WTC11 (cell line): ENCODE results near the gene PDSS1. TPM values are rescaled to one million over a fixed set of nuclear protein-coding genes. Genes with fewer than 3 reads are reported as not detected.

Experiments
- ATAC-seq: fragments of 200-7000 bp; cut with Tn5 transposase; 2 replicates; pipeline ENCODE4 v1.10.0; 2021; ENCODE audit warnings: mild to moderate bottlenecking, moderate library complexity
- CTCF ChIA-PET: fragments of 300-600 bp; sonication (Branson Sonifier 250); formaldehyde crosslinking; loops from one replicate; lab custom pipeline; 2021; ENCODE audit warnings: antibody characterized with exemption; lab: Charles Lee
- POLR2A ChIA-PET: fragments of 350-600 bp; sonication (Branson Sonifier 250); formaldehyde crosslinking; loops from one replicate; lab custom pipeline; 2021; ENCODE audit warnings: antibody characterized with exemption; lab: Charles Lee
- DNase-seq: peaks from one replicate; pipeline ENCODE4 v3.0.0; 2021; ENCODE audit warnings: low spot score
- H3K27ac Mint-ChIP-seq: 2 replicates; pipeline ENCODE4 v1.8.0; 2021; ENCODE audit warnings: mixed read lengths
- H3K27me3 Mint-ChIP-seq: 2 replicates; pipeline ENCODE4 v1.8.0; 2021; ENCODE audit warnings: low read depth, mild to moderate bottlenecking, moderate library complexity, mixed read lengths
- H3K36me3 Mint-ChIP-seq: 2 replicates; pipeline ENCODE4 v1.8.0; 2021; ENCODE audit warnings: mixed read lengths
- H3K4me1 Mint-ChIP-seq: 2 replicates; pipeline ENCODE4 v1.8.0; 2022; ENCODE audit warnings: mixed read lengths
- H3K4me3 Mint-ChIP-seq: 2 replicates; pipeline ENCODE4 v1.8.0; 2021; ENCODE audit warnings: mild to moderate bottlenecking, moderate library complexity, mixed read lengths
- H3K9me3 Mint-ChIP-seq: 2 replicates; pipeline ENCODE4 v1.8.0; 2021; ENCODE audit warnings: mixed read lengths
- ATF1 ChIP-seq: sonication (generic); formaldehyde crosslinking; IDR thresholded peaks from 2 replicates; pipeline ENCODE4 v1.8.1; 2023; ENCODE audit warnings: mild to moderate bottlenecking, moderate library complexity, missing genetic modification reagents
- ATF3 ChIP-seq: sonication (generic); formaldehyde crosslinking; conservative IDR thresholded peaks from 2 replicates; pipeline ENCODE4 v1.8.1; 2022; ENCODE audit warnings: mild to moderate bottlenecking, missing genetic modification reagents
- ATF6 ChIP-seq: sonication (generic); formaldehyde crosslinking; IDR thresholded peaks from 2 replicates; pipeline ENCODE4 v1.8.1; 2023; ENCODE audit warnings: mild to moderate bottlenecking, missing genetic modification reagents
- CTCF ChIP-seq: fragments of 200-600 bp; IDR thresholded peaks from 2 replicates; pipeline ENCODE4 v1.8.0; 2022; ENCODE audit warnings: antibody characterized with exemption
- ESRRA ChIP-seq: sonication (generic); formaldehyde crosslinking; IDR thresholded peaks from 2 replicates; pipeline ENCODE4 v1.8.1; 2022; ENCODE audit warnings: mild to moderate bottlenecking, missing genetic modification reagents, borderline replicate concordance
- GRHL2 ChIP-seq: fragments of 250-450 bp; sonication (Bioruptor Pico); IDR thresholded peaks from 2 replicates; pipeline ENCODE4 v1.8.0; 2022; ENCODE audit warnings: mild to moderate bottlenecking, moderate library complexity; ENCODE audit not compliant: insufficient replicate concordance, severe bottlenecking
- GTF2I ChIP-seq: fragments of 250-450 bp; sonication (Bioruptor Pico); conservative IDR thresholded peaks from 2 replicates; pipeline ENCODE4 v1.4.0; 2021; ENCODE audit warnings: mild to moderate bottlenecking
- IRF2 ChIP-seq: sonication (generic); formaldehyde crosslinking; IDR thresholded peaks from 2 replicates; pipeline ENCODE4 v1.8.0; 2022; ENCODE audit warnings: low read depth, missing genetic modification reagents, borderline replicate concordance
- JAZF1 ChIP-seq: fragments of 250-450 bp; sonication (Bioruptor Pico); IDR thresholded peaks from 2 replicates; pipeline ENCODE4 v1.9.0; 2021; ENCODE audit warnings: moderate library complexity, mild to moderate bottlenecking, inconsistent platforms
- MYBL2 ChIP-seq: sonication (generic); formaldehyde crosslinking; IDR thresholded peaks from 2 replicates; pipeline ENCODE4 v1.8.1; 2023; ENCODE audit warnings: mild to moderate bottlenecking, moderate library complexity, missing genetic modification reagents
- NFATC4 ChIP-seq: fragments of 250-450 bp; sonication (Bioruptor Pico); IDR thresholded peaks from 2 replicates; pipeline ENCODE4 v1.9.0; 2021; ENCODE audit warnings: mild to moderate bottlenecking
- NFE2L1 ChIP-seq: sonication (generic); formaldehyde crosslinking; IDR thresholded peaks from 2 replicates; pipeline ENCODE4 v1.8.1; 2023; ENCODE audit warnings: missing genetic modification reagents
- OVOL2 ChIP-seq: fragments of 250-450 bp; sonication (Bioruptor Pico); IDR thresholded peaks from 2 replicates; pipeline ENCODE4 v1.9.0; 2021; ENCODE audit warnings: mild to moderate bottlenecking, borderline replicate concordance
- PRDM15 ChIP-seq: sonication (generic); formaldehyde crosslinking; IDR thresholded peaks from 2 replicates; pipeline ENCODE4 v1.8.0; 2022; ENCODE audit warnings: missing genetic modification reagents
- SMAD3 ChIP-seq: sonication (generic); formaldehyde crosslinking; IDR thresholded peaks from 2 replicates; pipeline ENCODE4 v1.8.0; 2022; ENCODE audit warnings: missing genetic modification reagents, mild to moderate bottlenecking, borderline replicate concordance
- ZNF121 ChIP-seq: sonication (generic); formaldehyde crosslinking; IDR thresholded peaks from 2 replicates; pipeline ENCODE4 v1.8.0; 2023; ENCODE audit warnings: missing genetic modification reagents
- ZNF281 ChIP-seq: sonication (generic); formaldehyde crosslinking; IDR thresholded peaks from 2 replicates; pipeline ENCODE4 v1.8.0; 2023; ENCODE audit warnings: mild to moderate bottlenecking, missing genetic modification reagents
- ZNF423 ChIP-seq: fragments of 250-450 bp; sonication (Bioruptor Pico); IDR thresholded peaks from 2 replicates; pipeline ENCODE4 v2.1.2; 2022; ENCODE audit warnings: mild to moderate bottlenecking, moderate library complexity
- total RNA-seq: library from RNA; stranded (reverse); gene quantifications from 3 replicates; pipeline ENCODE4 v1.2.3, GENCODE V29; 2021
- TF ChIP-seq, protein P1 (sequence below): sonication (generic); formaldehyde crosslinking; IDR thresholded peaks from 2 replicates; pipeline ENCODE4 v1.8.1; 2022; ENCODE audit warnings: mild to moderate bottlenecking, moderate library complexity, missing genetic modification reagents
- TF ChIP-seq, protein P2 (sequence below): sonication (generic); formaldehyde crosslinking; IDR thresholded peaks from 2 replicates; pipeline ENCODE4 v1.8.1; 2023; ENCODE audit warnings: mild to moderate bottlenecking, moderate library complexity, missing genetic modification reagents

Gene PDSS1
- total RNA-seq, 1 experiment from 2014 or later = 13.6 TPM

DNA sequence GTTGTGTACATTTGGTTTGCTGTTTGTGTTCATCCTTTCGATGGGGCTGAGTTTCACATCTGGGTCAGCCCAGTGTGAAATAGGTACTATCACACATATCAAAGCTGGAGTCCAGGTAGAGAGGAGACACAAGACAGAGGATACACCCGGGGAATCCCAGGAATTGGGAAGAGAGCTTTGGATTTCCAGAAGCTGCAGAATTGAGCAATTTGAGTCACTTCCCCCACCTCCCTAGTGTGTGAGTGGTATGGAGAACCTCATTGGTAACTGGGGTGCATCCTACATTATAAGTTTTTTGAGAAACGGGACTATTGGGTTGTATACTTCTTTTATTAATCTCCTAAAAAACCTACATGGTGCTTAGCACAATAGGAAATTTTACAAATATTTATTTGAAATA lies 12.1 kb upstream of the PDSS1 start (continued):
- TF ChIP-seq NFATC4 (no peak), ZNF121 (CRISPR knock-in tag) (no peak)

- no peaks in the 10 kb centered on the region for H3K36me3 Mint-ChIP-seq
- ChIA-PET CTCF (no interaction called here), POLR2A (no interaction called here)
- H3K27me3 Mint-ChIP-seq = peaks cover 5% of the 10 kb centered on the region; the same call in 1 of the 2 replicates
- no peak for TF ChIP-seq ZNF423 (CRISPR knock-in tag)
- no peak for TF ChIP-seq CTCF
- TF ChIP-seq ATF1 (CRISPR knock-in tag) = no peak
- TF ChIP-seq, protein P1, sequence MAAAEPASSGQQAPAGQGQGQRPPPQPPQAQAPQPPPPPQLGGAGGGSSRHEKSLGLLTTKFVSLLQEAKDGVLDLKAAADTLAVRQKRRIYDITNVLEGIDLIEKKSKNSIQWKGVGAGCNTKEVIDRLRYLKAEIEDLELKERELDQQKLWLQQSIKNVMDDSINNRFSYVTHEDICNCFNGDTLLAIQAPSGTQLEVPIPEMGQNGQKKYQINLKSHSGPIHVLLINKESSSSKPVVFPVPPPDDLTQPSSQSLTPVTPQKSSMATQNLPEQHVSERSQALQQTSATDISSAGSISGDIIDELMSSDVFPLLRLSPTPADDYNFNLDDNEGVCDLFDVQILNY (CRISPR knock-in tag) = no peak
- no peak for TF ChIP-seq JAZF1 (CRISPR knock-in tag)
- no peak for TF ChIP-seq NFE2L1
- no peak for TF ChIP-seq IRF2
- TF ChIP-seq ATF6 (CRISPR knock-in tag) = no peak
- no peak for TF ChIP-seq OVOL2 (CRISPR knock-in tag)
- no peak for TF ChIP-seq MYBL2
- ATAC-seq (no peak), DNase-seq (no peak)
- H3K9me3 Mint-ChIP-seq = no peaks in the 10 kb centered on the region
- H3K27ac Mint-ChIP-seq = no peak overlapping the region
- no peaks in the 10 kb centered on the region for H3K4me1 Mint-ChIP-seq
- no peak overlapping the region for H3K4me3 Mint-ChIP-seq
These were observed 8.1 kb upstream of the PDSS1 start for GRCh38 chr10:26689399-26689798.

DNA sequence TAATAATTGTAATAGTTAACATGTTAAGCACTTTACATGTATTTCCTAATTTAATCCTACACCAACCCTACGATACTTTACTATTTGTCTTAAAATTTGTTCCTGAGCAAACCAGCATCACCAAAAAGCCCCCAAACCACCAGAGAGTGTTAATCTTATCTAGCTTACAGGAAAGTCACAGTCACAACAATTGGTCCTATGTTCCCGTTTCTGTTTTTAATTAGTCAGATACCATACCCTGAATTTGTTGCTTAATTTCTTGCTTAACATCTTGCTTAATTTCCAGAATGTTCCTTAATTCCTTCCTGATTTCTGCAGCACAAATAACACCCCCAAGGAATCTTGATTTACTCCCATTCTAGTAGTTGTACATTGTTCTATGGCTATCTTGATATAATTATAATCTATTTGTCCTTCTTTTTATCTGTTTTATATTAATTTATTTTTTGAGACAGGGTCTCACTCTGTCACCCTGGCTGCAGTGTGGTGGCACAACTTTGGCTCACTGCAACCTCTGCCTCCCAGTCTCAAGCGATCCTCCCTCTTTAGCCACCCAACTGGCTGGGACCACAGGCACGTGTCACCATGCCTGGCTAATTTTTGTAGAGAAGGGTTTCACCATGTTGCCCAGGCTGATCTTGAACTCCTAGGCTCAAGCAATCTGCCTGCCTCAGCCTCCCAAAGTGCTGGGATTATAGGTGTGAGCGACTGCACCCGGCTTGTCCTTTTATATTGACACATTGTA lies 6.6 kb upstream of the PDSS1 start:
- Mint-ChIP-seq H3K4me1 (no peaks in the 10 kb centered on the region), H3K27me3 (peaks cover 10% of the 10 kb centered on the region; the same call in 1 of the 2 replicates), H3K9me3 (no peaks in the 10 kb centered on the region), H3K36me3 (no peaks in the 10 kb centered on the region), H3K4me3 (no peak overlapping the region), H3K27ac (no peak overlapping the region)
- no peak for TF ChIP-seq GTF2I (CRISPR knock-in tag)
- TF ChIP-seq ESRRA = no peak
- no peak for TF ChIP-seq ATF3 (CRISPR knock-in tag)
- TF ChIP-seq ZNF281 (CRISPR knock-in tag) = no peak
- TF ChIP-seq MYBL2 = no peak
- TF ChIP-seq, protein P2, sequence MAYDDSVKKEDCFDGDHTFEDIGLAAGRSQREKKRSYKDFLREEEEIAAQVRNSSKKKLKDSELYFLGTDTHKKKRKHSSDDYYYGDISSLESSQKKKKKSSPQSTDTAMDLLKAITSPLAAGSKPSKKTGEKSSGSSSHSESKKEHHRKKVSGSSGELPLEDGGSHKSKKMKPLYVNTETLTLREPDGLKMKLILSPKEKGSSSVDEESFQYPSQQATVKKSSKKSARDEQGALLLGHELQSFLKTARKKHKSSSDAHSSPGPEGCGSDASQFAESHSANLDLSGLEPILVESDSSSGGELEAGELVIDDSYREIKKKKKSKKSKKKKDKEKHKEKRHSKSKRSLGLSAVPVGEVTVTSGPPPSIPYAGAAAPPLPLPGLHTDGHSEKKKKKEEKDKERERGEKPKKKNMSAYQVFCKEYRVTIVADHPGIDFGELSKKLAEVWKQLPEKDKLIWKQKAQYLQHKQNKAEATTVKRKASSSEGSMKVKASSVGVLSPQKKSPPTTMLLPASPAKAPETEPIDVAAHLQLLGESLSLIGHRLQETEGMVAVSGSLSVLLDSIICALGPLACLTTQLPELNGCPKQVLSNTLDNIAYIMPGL = no peak
- no peak for TF ChIP-seq PRDM15 (CRISPR knock-in tag)
- no peak for TF ChIP-seq IRF2
- TF ChIP-seq ATF1 (CRISPR knock-in tag) = no peak
- TF ChIP-seq SMAD3 (CRISPR knock-in tag) = no peak
- TF ChIP-seq NFATC4 = no peak
- TF ChIP-seq GRHL2 = no peak
- DNase-seq (no peak), ATAC-seq (no peak)
- CTCF ChIA-PET = no interaction called here
- POLR2A ChIA-PET = interaction anchor here (0.6 kb wide), 1 partner anchor 38 kb away, joined by 7 read pairs; no protein-coding TSS in a partner anchor
